HFFc6 (cell line): ENCODE results near the gene TTF1. TPM values are rescaled to one million over a fixed set of nuclear protein-coding genes. Genes with fewer than 3 reads are reported as not detected.

ENCODE experiments used
- DNase-seq: peaks from one replicate; pipeline ENCODE4 v3.0.0-alpha.2; 2018
- H3K27ac Mint-ChIP-seq: 2 replicates; pipeline ENCODE4 v1.8.0; 2020; ENCODE audit warnings: mild to moderate bottlenecking, mixed read lengths
- H3K27me3 Mint-ChIP-seq: 2 replicates; pipeline ENCODE4 v1.8.0; 2021; ENCODE audit warnings: mild to moderate bottlenecking, moderate library complexity, mixed read lengths; ENCODE audit not compliant: insufficient read depth
- H3K36me3 Mint-ChIP-seq: 2 replicates; pipeline ENCODE4 v1.8.0; 2021; ENCODE audit warnings: low read depth, mixed read lengths
- H3K4me1 Mint-ChIP-seq: 2 replicates; pipeline ENCODE4 v1.8.0; 2020; ENCODE audit warnings: low read depth, mixed read lengths
- H3K4me3 Mint-ChIP-seq: 2 replicates; pipeline ENCODE4 v1.8.0; 2020; ENCODE audit warnings: mild to moderate bottlenecking, moderate library complexity, mixed read lengths
- H3K9me3 Mint-ChIP-seq: 2 replicates; pipeline ENCODE4 v1.8.0; 2020; ENCODE audit warnings: mild to moderate bottlenecking, mixed read lengths
- total RNA-seq, 6 experiments: library from RNA; stranded (reverse); fragmentation: NEBNext Ultra II Directional; extraction: Animal tissue kit (Norgen Biotek cat#: 25700); gene quantifications; 2 replicates in 1 of 6; 3 replicates in 5 of 6; pipeline ENCODE4 v1.2.3, GENCODE V29; 2021
- TF ChIP-seq, protein P1 (sequence below): fragments of 200-600 bp; sonication (generic); IDR thresholded peaks from 2 replicates; pipeline ENCODE4 v1.5.0; 2021; ENCODE audit warnings: antibody characterized with exemption, mild to moderate bottlenecking

Gene TTF1
- total RNA-seq, 6 experiments from 2014 or later: 8.5 to 11.7 (median 10.4) TPM

DNA sequence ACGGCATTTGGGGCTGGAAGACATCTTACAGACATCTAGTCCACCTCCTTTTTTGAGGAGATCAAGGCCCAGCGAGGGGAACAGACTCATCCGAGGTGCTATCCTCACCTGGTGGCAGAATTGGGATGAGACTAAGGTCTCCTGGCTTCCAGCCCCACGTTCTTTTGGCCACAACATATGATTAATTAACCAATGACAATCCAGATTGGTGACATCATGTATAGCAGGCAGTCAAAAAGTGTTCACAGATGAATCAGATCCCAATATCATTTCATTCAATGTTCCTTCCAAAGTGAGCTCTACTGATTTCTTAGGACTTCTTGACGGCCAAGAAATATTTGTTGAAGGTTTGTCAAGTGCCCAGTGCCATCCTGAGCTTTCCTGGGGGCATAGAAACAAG, 7.3 kb upstream of the TTF1 start:
- no peak for DNase-seq
- peaks cover 51% of the 10 kb centered on the region for H3K27me3 Mint-ChIP-seq
- H3K27ac Mint-ChIP-seq: no peak overlapping the region
- H3K4me3 Mint-ChIP-seq: no peak overlapping the region
- TF ChIP-seq, protein P1, sequence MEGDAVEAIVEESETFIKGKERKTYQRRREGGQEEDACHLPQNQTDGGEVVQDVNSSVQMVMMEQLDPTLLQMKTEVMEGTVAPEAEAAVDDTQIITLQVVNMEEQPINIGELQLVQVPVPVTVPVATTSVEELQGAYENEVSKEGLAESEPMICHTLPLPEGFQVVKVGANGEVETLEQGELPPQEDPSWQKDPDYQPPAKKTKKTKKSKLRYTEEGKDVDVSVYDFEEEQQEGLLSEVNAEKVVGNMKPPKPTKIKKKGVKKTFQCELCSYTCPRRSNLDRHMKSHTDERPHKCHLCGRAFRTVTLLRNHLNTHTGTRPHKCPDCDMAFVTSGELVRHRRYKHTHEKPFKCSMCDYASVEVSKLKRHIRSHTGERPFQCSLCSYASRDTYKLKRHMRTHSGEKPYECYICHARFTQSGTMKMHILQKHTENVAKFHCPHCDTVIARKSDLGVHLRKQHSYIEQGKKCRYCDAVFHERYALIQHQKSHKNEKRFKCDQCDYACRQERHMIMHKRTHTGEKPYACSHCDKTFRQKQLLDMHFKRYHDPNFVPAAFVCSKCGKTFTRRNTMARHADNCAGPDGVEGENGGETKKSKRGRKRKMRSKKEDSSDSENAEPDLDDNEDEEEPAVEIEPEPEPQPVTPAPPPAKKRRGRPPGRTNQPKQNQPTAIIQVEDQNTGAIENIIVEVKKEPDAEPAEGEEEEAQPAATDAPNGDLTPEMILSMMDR: no peak
- no peaks in the 10 kb centered on the region for H3K9me3 Mint-ChIP-seq
- H3K36me3 Mint-ChIP-seq: no peaks in the 10 kb centered on the region
- peaks cover 9% of the 10 kb centered on the region; the same call in 1 of the 2 replicates for H3K4me1 Mint-ChIP-seq

DNA sequence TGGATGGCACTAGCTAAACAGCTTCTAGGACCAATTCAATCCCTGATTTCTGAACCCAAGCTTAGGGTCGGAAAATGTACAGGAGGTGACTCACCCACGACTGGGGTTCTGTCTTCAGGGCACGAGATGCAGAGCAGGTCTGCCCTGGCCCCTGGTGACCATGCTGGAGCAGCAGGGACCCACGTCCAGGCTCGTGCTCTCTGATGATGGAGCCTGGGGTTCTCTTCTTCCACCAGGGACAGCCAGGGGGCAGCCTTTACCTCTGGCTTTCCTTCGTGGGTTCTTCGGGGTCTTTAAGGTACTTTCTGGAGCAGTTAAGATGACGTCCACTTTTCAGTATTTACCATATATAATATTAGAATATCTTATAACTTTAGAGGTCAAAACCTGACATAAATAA, 5.4 kb upstream of the TTF1 start:
- Mint-ChIP-seq H3K9me3 (no peaks in the 10 kb centered on the region), H3K27ac (no peak overlapping the region), H3K27me3 (peaks cover 36% of the 10 kb centered on the region), H3K4me3 (no peak overlapping the region), H3K4me1 (peaks cover 11% of the 10 kb centered on the region), H3K36me3 (no peaks in the 10 kb centered on the region)
- TF ChIP-seq, protein P1: peak; percentile 81
- DNase-seq: peak; percentile 3

DNA sequence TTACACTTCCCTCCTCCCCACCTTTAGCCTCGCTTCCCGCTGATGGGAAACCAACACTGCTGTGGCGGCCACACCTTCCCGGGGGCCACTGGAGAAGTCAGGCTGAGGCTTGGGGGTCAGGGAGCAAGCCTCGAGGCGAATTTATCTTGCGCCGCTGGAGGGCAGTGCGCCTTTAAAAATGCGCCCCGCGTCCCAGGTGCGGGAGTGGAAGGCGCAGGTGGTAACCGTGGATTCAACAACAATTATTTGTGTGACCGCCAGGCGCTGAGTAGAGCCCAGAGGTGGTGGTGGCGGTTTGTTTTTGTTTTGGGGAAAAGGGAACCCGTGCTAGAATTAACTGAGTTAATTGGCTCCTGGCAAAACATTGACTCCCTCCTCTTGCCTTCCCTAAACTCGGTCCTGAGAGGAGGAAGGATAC, 4.5 kb upstream of the TTF1 start:
- Mint-ChIP-seq H3K9me3 (no peaks in the 10 kb centered on the region), H3K4me1 (peaks cover 17% of the 10 kb centered on the region), H3K27ac (no peak overlapping the region), H3K4me3 (no peak overlapping the region; the same call in 1 of the 2 replicates), H3K36me3 (no peaks in the 10 kb centered on the region), H3K27me3 (peaks cover 32% of the 10 kb centered on the region)
- no peak for DNase-seq
- TF ChIP-seq, protein P1: peak; percentile 72

DNA sequence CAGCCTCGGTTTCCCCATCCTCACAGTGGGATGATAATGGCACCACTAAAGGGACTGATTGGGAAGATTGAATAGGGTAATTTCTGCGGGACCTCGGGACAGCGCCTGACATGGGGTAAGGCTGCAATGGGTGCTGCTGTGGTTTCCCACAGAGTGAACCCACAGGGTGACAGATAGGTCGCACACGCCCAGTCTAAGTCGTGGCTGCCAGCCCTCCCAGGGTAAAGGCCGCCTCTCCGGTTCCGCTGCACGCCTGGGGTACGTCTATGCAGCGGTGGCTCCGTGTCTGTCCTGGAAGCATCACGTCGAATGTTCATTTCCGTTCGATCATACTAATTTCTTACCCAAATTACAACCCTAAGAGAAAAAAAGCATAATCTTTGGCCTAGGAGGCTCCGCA, 4.0 kb upstream of the TTF1 start:
- no peak overlapping the region for H3K27ac Mint-ChIP-seq
- H3K27me3 Mint-ChIP-seq: peaks cover 29% of the 10 kb centered on the region
- TF ChIP-seq, protein P1: no peak
- no peaks in the 10 kb centered on the region for H3K36me3 Mint-ChIP-seq
- no peak for DNase-seq
- no peaks in the 10 kb centered on the region for H3K9me3 Mint-ChIP-seq
- peaks cover 22% of the 10 kb centered on the region for H3K4me1 Mint-ChIP-seq
- H3K4me3 Mint-ChIP-seq: no peak overlapping the region; the same call in 1 of the 2 replicates

DNA sequence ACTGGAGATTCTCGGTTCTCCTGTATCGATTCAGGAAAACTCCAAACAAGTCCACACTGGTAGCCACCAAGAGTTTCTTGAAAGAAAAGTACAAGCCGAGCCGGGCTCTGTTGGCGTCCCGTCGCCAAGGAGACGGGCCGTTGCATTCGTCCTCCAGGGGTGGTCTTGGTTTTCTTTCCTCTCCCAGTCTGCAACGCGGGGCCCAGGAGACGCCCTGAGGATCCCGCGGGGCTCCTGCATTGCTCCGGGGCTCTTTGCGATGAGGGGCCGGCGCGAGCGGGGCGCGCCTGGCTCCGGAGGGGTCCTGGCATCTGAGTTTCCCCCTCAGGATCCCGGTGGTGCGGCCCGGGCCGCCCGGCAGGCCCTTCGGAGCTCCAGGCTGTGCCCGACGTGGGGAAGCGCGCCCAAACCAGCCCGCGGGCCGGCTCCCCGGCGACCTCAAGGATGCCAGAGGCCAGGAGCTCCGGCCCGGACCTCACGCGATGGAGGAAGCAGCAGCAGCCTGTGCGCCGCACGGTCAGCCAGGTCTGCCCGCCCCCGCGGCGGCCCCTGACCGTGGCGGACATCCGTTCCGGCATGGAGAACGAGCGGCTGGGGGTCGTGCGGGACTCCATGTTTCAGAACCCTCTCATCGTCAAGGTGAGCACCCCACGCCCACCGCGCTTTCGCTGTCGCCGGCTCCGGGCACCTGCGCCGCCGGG, 3.3 kb upstream of the TTF1 start, which contains the start of gene CFAP77:
CFAP77 (plus strand) TSS at position 384 of the 701 bp plus-strand sequence; CDS start at position 445, 61 bp downstream.
- Mint-ChIP-seq H3K27me3 (peaks cover 22% of the 10 kb centered on the region), H3K9me3 (no peaks in the 10 kb centered on the region)

More for the DNA sequence above, 3.3 kb upstream of the TTF1 start, which contains the start of gene CFAP77:
- Mint-ChIP-seq H3K36me3 (no peaks in the 10 kb centered on the region), H3K27ac (0 out of 2 replicates have a peak within 1 kb of the TSS, but pooled peaks have one; percentile 5), H3K4me1 (peaks cover 27% of the 10 kb centered on the region), H3K4me3 (peak within 1 kb of the TSS; percentile 58)
- TF ChIP-seq, protein P1: no peak
- DNase-seq: peak; percentile 29
